GM23248 (cell line): ENCODE data around the gene TAOK3.

Experiments used
- EZH2 ChIP-seq: fragments of 200-600 bp; sonication (generic); IDR thresholded peaks from 2 replicates; pipeline ENCODE4 v1.6.1; 2018; ENCODE audit warnings: antibody characterized with exemption, mild to moderate bottlenecking; ENCODE audit not compliant: insufficient read depth, poor library complexity, severe bottlenecking
- EZH2phosphoT487 ChIP-seq: fragments of 200-600 bp; sonication (generic); IDR thresholded peaks from 2 replicates; pipeline ENCODE4 v1.6.1; 2018; ENCODE audit warnings: antibody characterized with exemption, moderate library complexity, mild to moderate bottlenecking, low read depth; ENCODE audit not compliant: insufficient read depth

DNA sequence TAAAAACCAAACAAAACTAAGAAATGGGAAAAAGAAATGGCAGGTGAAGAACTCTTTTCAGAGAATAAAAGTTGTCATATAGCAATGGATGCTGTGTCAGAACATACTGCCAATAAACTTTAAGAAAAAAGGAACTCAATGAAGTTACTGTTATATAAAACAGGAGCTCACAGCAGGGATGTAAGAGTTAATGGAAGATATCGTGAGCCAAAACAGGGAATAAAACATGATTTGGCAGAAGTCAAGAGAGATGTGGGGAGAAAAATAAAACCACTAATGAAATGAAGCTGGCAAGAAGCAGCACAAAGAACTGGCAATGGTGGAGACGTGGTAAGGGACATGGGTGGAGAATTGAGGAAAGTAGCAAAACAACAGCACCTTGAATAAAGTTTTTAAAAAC, 61.0 kb downstream of the TAOK3 start:
- TF ChIP-seq EZH2 (no peak), EZH2phosphoT487 (no peak)
